ENCODE data around the gene TGFB1. TPM values are rescaled to one million over a fixed set of nuclear protein-coding genes. Genes with fewer than 3 reads are reported as not detected.

Gene TGFB1
- total and polyA plus RNA-seq, 9 of the 15 experiments (the other 6 are each of a cell fraction or from before 2014, with no cell fraction given): 0.24 to 159 (median 17.2) TPM

DNA sequence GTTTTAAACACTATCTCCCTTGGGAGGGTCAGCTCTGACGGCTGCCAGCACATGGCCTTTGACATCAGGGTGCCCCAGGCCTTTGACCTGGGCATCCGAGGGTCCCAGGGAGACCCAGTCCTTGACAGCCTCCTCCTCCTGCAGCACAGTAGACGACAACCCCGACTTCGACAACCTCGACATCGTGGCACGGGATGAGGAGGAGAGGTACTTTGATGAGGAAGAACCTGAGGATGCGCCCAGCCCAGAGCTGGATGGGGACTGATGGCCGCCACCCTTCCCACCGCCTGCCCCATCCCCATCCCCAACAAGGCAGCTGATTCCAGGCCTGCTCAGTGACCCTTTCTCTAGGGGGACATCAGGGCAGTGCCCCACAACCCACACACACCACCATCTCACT lies 31.3 kb downstream of the TGFB1 start (continued):
- no peak for TF ChIP-seq DACH1 (IDR thresholded peaks at IDR 0.05; ENCODE audit: partially characterized antibody)
- no peak for TF ChIP-seq LARP7 (IDR thresholded peaks at IDR 0.05)
- TF ChIP-seq DMBX1 (CRISPR knock-in tag; IDR thresholded peaks at IDR 0.05; ENCODE audit: borderline replicate concordance): no peak

DNA sequence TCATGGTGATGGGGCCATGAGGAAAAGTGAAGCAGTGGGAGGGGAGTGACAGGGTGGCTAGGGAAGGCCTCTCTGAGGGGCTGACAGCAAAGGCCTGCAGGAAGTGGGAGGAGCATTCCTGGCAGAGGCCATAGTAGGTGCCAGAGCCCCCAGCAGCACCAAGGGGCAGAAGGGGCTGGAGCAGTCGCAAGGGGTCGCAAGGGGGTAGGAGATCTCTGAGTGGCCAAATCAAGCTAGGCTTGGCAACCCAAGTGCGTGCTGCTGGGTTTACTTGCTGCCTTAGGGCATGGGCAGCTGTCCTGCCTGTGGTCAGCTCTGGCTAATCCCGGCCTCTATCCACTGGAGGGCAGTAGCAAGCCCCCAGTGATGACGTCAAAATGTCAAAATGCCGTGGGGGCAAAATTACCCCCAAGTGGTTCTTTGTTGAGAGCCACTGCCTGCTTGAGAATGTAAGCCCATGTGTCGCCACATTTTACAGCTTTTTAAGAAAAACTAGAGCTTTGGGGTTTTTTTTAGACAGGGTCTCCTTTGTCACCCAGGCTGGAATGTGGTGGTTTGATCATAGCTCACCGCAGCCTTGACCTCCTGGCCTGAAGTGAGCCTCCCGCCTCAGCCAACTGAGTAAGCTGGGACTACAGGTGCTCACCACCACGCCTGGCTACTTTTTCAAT lies 32.0 kb downstream of the TGFB1 start:
- DNase-seq (ENCODE audit: extremely low read depth in 1 of 4, low spot score in 3 of 4) (peak; percentile 65 to 77 (median 68)), FAIRE-seq (peak; percentile 88), ATAC-seq (peak; percentile 43)
- ChIA-PET CTCF (ENCODE audit: low intra/inter-chr PET ratio) (no interaction called here), POLR2A (interaction anchor here (0.6 to 1.2 kb wide), 5 partner anchors 11 to 572 kb away, joined by 3 to 7 read pairs (median 4); partner anchors contain the start of gene CCDC97)
- Histone ChIP-seq H2AFZ (ENCODE audit: low read depth, low read length) (no peak overlapping the region), H3K27me3 (ENCODE audit: control insufficient read depth in 2 of 2, insufficient read depth in 2 of 2, low read length in 2 of 2) (no peaks in the 10 kb centered on the region), H3K4me3 (no peak overlapping the region), H4K20me1 (replicated peaks; ENCODE audit: control insufficient read depth, insufficient read depth, low read length) (peaks cover 6% of the 10 kb centered on the region; the same call in 1 of the 2 replicates), H3K4me2 (ENCODE audit: insufficient read depth, low read length) (no peak overlapping the region), H3K9me1 (ENCODE audit: control insufficient read depth, insufficient read depth, low read length) (peaks cover 9% of the 10 kb centered on the region), H3K9ac (ENCODE audit: insufficient read depth in 1 of 2, low read depth in 2 of 2, low read length in 2 of 2) (peak overlapping the region in 1 of 2 experiments; percentile 92; a peak in 1 of 4 replicates), H3K36me3 (ENCODE audit: control insufficient read depth, insufficient read depth, low read length) (peaks cover 79% of the 10 kb centered on the region), H3K27ac (ENCODE audit: extremely low read depth, low read depth, low read length) (peak overlapping the region; percentile 95; the same call in 1 of the 3 replicates), H3K4me1 (replicated peaks in 1 of 2; ENCODE audit: control insufficient read depth in 2 of 2, insufficient read depth in 2 of 2, low read length in 2 of 2) (peaks cover 52 to 63% of the 10 kb centered on the region in 2 experiments), H3K9me3 (replicated peaks; ENCODE audit: control insufficient read depth, insufficient read depth, low read depth, low read length) (no peaks in the 10 kb centered on the region; the same call in 1 of the 2 replicates), H3K79me2 (ENCODE audit: control insufficient read depth, insufficient read depth, low read length) (peaks cover 34% of the 10 kb centered on the region)
- WGBS (ENCODE audit: insufficient coverage, low coverage, missing lambda C conversion rate): 31% methylated on average over 10 of the region's 10 CpGs
- no TSS peak for BruUV-seq (replicated peaks)
- in situ Hi-C loops (cut with MboI) (loop anchor here (25.0 kb wide), 1 partner anchor 241 kb away; no protein-coding TSS in a partner anchor), intact Hi-C loops (cut with micrococcal nuclease) (loop anchor here (5.0 to 10.0 kb wide), 2 partner anchors 116 to 243 kb away; partner anchors contain the start of gene DMAC2)
- TF ChIP-seq MTA3 (IDR thresholded peaks at IDR 0.05; ENCODE audit: borderline replicate concordance): peak; percentile 42; the same call in 1 of the 2 replicates
- peak; percentile 53; the same call in 1 of the 2 replicates for TF ChIP-seq RB1 (IDR thresholded peaks at IDR 0.05; ENCODE audit: low read depth)
- TF ChIP-seq TOE1 (IDR thresholded peaks at IDR 0.05; ENCODE audit: borderline replicate concordance): peak; percentile 17; the same call in 1 of the 2 replicates
- no peak for TF ChIP-seq TOE1 (CRISPR knock-in tag; IDR thresholded peaks at IDR 0.05; ENCODE audit: borderline replicate concordance, low read depth)
- TF ChIP-seq ZZZ3 (IDR thresholded peaks at IDR 0.05): no peak
- TF ChIP-seq SMARCA4 (IDR thresholded peaks at IDR 0.05): peak; percentile 48; the same call in 1 of the 2 replicates
- TF ChIP-seq CBFB (CRISPR knock-in tag; IDR thresholded peaks at IDR 0.05): peak; percentile 38; the same call in 1 of the 2 replicates
- TF ChIP-seq, protein P1, sequence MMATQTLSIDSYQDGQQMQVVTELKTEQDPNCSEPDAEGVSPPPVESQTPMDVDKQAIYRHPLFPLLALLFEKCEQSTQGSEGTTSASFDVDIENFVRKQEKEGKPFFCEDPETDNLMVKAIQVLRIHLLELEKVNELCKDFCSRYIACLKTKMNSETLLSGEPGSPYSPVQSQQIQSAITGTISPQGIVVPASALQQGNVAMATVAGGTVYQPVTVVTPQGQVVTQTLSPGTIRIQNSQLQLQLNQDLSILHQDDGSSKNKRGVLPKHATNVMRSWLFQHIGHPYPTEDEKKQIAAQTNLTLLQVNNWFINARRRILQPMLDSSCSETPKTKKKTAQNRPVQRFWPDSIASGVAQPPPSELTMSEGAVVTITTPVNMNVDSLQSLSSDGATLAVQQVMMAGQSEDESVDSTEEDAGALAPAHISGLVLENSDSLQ (IDR thresholded peaks at IDR 0.05): peak; percentile 13; the same call in 1 of the 2 replicates
- peak; percentile 51 for TF ChIP-seq SMC3 (conservative IDR thresholded peaks at IDR 0.05; ENCODE audit: insufficient read depth, low read depth, low read length)
- TF ChIP-seq, protein P2, sequence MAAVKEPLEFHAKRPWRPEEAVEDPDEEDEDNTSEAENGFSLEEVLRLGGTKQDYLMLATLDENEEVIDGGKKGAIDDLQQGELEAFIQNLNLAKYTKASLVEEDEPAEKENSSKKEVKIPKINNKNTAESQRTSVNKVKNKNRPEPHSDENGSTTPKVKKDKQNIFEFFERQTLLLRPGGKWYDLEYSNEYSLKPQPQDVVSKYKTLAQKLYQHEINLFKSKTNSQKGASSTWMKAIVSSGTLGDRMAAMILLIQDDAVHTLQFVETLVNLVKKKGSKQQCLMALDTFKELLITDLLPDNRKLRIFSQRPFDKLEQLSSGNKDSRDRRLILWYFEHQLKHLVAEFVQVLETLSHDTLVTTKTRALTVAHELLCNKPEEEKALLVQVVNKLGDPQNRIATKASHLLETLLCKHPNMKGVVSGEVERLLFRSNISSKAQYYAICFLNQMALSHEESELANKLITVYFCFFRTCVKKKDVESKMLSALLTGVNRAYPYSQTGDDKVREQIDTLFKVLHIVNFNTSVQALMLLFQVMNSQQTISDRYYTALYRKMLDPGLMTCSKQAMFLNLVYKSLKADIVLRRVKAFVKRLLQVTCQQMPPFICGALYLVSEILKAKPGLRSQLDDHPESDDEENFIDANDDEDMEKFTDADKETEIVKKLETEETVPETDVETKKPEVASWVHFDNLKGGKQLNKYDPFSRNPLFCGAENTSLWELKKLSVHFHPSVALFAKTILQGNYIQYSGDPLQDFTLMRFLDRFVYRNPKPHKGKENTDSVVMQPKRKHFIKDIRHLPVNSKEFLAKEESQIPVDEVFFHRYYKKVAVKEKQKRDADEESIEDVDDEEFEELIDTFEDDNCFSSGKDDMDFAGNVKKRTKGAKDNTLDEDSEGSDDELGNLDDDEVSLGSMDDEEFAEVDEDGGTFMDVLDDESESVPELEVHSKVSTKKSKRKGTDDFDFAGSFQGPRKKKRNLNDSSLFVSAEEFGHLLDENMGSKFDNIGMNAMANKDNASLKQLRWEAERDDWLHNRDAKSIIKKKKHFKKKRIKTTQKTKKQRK (IDR thresholded peaks at IDR 0.05; ENCODE audit: borderline replicate concordance, low read depth, low read length): no peak
- peak; percentile 13 to 61; a peak in 3 of 4 replicates for TF ChIP-seq RAD21 (CRISPR knock-in tag; conservative IDR thresholded peaks at IDR 0.05 in 1 of 2, IDR thresholded peaks at IDR 0.05 in 1 of 2)
- TF ChIP-seq SREBF1 (IDR thresholded peaks at IDR 0.05; ENCODE audit: borderline replicate concordance, low read depth, low read length): no peak
- peak; percentile 75; the same call in 1 of the 2 replicates for TF ChIP-seq XRCC5 (IDR thresholded peaks at IDR 0.05; ENCODE audit: low read depth, low read length)
